Stimulated activated CD4-positive, alpha-beta T cell treated with anti-CD3 and anti-CD28 coated beads, Interleukin-1b, Interleukin-23, amount 100 ng/mL, for 48 hours (primary cell): ENCODE data around the gene ZER1.
A peak's percentile ranks its signal among the peaks of the same experiment; 100 is the strongest.
"Not testable (repeated sequence)": the region's sequence is repeated elsewhere in the genome, so short reads cannot be mapped to it uniquely, and the experiment has no call there.

Source experiments
- DNase-seq: peaks from one replicate; pipeline ENCODE4 v3.0.0-alpha.2; 2020

Gene ZER1

DNA sequence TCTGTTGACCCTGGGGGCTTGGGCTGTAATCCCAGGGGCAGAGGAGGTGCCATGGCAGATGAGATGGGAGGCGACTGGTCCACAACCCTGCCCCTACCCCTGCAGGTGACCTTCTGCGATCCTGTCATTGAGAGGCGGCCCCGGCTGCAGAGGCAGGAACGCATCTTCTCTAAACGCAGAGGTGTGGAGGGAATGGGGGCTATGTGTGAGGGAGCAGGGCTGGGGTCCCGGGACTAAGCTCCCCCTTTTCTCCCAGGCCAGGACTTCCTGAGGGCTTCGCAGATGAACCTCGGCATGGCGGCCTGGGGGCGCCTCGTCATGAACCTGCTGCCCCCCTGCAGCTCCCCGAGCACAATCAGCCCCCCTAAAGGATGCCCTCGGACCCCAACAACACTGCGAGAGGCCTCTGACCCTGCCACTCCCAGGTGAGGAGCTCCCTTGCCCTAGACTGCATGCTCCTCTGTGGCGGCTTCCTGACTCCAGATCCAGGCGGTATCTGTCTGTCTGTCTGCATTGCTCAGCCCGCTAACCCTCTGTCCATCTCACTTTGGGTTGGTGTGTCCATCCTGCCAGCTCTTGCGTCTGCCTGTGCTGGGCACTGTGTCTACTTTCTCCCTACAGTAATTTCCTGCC, 57.7 kb downstream of the ZER1 start:
- DNase-seq: no peak

DNA sequence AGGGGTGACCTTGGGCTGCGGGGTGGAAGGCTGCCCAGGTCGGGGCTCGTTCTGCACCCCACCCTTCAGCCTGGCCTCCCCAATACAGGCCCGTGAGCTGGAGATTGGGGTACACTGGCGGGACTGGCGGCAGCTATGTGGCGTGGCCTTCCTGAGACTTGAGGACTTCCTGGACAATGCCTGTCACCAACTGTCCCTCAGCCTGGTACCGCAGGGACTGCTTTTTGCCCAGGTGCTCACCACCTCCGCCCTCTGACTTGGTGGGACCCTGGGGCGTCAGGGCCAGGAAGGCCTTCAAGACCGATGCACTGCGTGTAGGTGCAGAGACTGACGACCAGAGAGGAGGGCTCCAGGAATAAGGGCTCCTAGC, 58.3 kb downstream of the ZER1 start:
- no peak for DNase-seq

DNA sequence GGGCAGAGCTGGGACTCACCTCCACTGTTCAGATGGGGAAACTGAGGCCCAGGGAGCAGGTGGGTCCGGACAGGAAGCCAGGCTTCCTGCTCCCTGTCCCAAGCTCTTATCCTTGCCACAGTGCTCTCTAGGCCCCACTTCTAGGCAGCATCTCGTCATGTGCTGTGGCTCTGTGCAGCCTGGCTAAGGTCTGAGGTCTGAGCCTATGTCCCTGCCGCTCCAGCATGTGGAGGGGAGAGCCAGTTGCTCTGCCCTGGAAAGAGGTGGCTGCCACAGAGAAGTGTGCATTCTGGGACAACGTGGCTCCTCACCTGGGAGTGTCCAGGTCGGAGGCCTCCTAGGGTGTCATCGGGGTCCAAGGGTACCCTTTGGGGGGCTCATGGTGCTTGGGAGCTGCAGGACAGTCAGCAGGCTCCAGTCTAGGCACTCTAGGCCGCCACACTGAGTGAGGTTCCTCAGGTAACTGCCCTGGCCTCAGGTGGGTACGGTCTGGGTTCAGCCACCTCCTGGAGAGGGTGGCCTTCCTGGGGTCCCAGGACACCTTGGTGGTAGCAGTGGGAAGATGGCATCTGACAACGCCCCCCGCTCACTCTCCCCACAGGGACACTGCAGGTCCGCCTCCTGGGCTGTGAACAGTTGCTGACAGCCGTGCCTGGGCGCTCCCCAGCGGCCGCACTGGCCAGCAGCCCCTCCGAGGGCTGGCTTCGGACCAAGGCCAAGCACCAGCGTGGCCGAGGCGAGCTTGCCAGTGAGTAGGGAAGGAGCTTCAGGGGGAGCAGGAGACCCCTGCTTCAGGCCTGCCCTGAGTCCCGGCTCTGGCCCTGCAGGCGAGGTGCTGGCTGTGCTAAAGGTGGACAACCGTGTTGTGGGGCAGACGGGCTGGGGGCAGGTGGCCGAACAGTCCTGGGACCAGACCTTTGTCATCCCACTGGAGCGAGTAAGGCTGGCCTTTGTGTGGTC, 59.0 kb downstream of the ZER1 start:
- no peak for DNase-seq

DNA sequence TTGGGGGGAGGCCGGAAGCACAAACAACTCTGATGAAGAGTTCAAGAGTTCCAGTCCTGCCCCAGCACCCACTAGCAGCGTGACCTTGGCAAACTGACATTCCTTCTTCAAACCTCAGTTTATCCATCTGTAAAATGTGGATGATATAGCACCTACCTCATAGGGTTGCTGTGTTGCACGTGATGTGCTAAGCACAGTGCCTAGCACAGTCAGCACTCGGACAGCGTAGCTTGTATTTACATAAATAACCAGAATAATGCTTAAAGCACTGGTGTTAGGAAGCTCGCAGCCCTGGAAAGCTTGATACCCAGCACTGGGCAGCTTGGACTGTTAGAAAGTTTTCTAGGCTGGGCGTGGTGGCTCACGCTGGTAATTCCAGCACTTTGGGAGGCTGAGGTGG, 64.3 kb downstream of the ZER1 start:
- no peak for DNase-seq

DNA sequence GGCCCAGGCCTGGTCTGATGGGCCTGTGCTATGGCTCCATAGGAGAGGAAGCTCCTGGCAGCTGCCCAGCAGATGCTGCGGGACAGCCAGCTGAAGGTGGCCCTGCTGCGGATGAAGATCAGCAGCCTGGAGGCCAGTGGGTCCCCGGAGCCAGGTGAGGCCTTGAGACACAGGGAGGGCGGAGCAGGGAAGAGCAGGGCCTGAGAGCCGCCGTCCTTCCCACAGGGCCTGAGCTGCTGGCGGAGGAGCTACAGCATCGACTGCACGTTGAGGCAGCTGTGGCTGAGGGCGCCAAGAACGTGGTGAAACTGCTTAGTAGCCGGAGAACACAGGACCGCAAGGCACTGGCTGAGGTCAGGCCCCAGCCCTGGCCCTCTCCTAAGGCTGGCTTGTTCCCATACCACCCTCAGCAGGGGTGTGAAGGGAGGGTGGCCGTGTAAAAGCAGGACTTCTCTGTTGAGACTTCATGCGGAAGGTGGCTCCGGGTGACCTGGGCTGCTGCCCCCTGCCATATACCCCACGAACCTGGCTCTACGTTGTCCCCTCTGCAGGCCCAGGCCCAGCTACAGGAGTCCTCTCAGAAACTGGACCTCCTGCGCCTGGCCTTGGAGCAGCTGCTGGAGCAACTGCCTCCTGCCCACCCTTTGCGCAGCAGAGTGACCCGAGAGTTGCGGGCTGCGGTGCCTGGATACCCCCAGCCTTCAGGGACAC, 64.9 kb downstream of the ZER1 start:
- DNase-seq: no peak

DNA sequence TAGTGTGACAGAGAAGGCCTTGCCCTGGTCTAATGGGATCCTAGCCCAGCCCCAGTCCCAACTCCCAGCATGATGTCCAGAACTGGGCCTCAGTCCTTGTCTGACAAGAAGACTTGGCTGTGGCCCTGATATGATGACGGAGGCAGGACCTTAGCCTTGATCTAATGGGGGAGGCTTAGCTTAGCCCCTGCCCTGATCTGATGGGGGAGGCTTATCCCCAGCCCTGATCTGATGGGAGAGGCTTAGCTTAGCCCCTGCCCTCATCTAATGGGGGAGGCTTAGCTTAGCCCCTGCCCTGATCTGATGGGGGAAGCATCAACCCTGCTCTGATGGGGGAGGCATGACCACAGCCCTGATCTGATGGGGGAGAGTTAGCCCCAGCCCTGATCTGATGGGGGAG, 65.7 kb downstream of the ZER1 start:
- no peak for DNase-seq

DNA sequence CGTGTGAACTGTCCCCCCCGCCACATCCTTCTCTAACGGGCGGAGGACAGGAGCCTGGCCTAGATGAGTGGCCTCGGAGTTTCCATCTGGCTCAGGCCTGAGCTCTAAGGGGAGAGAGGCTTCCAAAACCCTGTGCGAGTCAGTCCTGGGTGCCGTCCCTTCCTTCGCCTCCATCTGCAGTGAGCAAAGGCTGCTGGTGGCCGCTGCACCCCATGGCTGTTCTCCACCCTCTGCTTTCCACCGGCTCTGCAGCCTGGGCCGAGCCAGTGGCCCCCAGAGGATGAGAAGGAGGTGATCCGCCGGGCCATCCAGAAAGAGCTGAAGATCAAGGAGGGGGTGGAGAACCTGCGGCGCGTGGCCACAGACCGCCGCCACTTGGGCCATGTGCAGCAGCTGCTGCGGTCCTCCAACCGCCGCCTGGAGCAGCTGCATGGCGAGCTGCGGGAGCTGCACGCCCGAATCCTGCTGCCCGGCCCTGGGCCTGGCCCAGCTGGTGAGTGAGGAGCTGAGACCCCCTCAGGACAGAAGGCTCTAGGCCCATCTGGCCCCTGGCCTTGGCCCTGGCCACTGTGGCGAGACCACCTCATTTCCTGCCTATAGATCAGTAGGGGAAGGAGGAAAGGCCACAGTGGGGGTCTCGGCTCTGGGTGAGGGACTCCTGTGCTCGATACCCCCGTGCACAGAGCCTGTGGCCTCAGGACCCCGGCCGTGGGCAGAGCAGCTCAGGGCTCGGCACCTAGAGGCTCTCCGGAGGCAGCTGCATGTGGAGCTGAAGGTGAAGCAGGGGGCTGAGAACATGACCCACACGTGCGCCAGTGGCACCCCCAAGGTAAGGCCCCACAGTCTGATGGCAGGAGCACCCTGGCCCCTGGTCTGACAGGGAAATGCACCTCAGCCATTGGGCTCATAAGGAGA, 66.4 kb downstream of the ZER1 start:
- DNase-seq: no peak

DNA sequence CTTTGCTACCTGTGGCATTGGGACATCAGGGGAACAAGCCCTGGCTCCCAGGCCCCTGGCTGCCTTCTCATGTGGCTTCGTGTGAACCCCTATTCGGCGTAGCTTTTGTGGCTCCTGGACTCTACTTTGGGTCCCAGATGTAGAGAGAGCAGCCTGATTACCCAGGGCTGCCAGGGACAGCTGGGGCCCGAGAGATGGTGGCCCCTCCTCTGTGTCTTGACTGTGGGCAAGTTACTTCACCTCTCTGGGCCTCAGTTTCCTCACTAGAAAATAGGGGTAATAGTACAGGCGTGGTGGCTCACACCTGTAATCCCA, 67.4 kb downstream of the ZER1 start:
- no peak for DNase-seq

DNA sequence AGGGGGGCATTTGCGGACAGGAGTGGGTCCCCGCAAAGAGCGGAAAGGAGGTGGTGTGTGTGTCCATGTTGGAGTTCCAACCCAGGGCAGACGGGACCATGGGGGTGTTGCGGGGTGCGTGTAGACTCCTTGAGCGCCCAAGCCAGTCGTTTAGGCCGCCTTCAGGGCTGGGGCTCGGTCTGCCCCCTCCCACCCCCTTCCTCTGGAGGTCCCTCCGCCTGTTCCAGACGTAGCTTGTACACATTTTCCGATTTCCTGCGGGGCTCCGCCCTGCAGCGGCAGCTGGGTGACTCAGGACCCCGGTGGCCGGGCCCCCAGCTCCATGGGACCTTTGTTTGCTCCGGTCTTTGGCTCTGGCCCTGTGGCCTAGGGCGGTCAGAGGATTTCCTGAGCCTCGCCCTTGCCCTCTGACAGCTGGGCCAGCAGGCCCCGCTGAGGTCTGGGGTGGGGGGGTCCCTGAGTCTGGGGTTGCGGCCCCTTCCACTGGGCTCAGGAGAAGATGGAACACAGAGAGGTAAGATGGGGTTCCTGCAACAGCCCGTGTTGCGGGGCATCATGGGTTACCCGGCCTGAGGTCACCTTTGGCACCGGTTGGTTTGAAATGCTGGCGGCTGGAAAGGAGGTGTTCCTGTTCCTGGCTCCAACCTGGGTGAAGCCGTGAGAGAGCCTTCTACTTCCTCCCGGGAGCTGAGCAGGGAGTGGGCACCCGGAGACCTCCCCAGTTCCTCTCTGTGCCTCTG, 67.9 kb downstream of the ZER1 start:
- DNase-seq: no peak

DNA sequence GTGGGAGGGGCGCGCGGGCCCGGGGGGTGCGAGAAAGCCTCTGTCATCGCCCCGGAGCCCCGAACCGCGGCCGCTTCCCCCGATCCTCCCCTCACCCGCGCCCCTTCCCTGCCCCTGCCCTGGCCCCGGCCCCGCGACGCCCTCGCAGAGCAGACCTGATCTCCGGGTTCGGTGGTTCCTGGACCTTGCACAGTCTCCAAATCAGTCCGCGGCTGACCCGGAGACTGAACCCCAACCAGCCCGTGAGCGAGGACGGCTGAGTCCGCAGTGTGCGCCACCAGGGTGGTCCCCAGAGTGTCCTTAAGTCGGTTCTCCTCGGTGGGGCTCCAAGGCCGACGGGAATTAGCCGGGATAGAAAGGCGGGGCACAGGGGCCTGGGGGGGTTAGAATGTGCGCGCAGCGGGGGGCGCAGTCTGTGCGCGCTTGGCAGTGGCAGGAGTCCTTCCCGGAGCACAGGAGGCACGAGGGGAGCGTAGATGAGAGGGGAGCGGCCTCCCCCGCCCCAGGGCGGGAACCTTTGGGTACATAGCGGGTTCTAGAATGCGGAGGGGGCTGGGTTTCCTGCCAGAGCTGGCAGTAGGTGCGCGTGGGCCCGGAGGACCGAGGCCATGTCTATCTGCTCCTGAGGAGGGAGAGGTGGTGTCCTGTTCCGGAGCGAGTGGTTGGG, 68.6 kb downstream of the ZER1 start:
- peak; percentile 34 for DNase-seq

DNA sequence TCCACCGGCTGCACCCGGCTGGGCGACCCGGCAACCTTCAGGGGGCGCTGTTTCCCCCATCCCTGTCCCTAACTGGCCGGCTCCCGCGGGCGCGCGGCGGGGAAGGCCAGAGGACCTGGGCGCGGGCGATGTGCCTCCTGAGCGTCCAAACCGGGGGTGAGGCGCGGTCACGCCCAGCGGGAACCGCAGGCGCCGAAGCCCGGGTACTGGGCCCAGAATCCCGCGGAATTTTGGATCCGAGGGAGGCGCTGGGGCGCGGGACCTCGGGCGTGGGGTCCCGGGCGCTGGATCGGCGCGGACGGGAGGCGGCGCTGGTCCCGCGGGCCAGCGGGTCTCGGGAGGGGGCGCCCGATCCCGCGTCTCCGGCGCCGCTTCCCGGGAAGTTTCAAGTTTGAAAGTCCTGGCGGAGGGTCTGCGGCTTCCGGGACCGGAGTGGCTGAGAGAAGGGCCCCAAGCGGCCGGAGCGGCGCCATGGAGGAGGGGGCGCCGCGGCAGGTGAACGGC, 69.2 kb downstream of the ZER1 start, which contains the start of gene PKN3:
Gene PKN3 (plus strand): TSS at position 59 of the 504 bp plus-strand sequence. CDS start 413 bp downstream, at position 472.
- DNase-seq: peak; percentile 85

DNA sequence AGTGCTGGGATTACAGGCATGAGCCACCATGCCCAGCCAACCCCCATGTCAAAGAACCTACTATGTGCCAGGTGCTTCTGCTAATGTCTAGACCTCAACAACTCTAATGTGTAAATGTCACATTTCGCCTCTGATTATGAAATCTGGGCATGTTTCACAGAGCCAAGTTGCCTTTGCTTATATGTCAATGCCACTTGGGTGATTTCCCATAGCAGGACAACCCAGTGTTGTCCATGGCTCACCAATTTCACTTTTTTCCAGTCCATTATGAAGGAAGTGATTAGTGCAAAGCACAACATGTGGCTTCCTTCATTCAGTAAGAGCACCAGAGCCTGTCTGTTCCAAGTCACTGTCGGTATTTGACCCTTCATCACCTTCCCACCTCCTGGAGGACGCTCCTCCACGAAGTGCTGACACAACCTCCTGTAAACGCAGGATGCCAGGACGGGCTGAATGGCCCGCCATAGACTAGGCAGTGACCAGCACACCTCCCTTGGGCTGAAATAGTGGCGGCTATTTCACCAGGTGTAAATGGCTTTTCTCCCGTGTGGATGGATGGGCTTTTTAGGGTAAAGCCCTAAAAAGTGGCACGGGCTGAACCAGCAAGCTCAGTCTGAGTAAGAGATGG, 70.4 kb downstream of the ZER1 start:
- DNase-seq: no peak

DNA sequence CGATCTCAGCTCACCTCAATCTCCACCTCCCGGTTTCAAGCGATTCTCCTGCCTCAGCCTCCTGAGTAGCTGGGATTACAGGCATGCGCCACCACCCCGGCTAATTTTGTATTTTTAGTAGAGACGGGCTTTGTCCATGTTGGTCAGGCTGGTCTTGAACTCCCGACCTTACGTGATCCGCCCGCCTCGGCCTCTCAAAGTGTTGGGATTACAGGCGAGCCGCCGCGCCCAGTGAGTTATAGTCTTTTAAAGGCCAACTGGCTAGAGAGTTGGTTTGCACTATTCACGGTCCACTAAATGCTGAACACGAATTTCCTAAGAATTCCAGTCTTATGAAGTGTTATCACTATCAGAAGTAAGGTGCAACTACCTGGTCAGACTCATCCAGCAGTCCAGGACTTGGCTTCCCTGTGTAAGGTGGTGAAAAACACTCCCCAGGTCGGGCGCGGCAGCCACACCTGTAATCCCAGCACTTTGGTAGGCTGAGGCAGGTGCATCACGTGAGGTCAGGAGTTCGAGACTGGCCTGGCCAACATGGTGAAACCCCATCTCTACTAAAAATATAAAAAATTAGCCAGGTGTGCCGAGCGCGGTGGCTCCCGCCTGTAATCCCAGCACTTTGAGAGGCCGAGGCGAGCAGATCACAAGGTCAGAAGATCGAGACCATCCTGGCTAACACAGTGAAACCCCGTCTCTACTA, 72.5 kb downstream of the ZER1 start:
- DNase-seq: not testable (repeated sequence)

DNA sequence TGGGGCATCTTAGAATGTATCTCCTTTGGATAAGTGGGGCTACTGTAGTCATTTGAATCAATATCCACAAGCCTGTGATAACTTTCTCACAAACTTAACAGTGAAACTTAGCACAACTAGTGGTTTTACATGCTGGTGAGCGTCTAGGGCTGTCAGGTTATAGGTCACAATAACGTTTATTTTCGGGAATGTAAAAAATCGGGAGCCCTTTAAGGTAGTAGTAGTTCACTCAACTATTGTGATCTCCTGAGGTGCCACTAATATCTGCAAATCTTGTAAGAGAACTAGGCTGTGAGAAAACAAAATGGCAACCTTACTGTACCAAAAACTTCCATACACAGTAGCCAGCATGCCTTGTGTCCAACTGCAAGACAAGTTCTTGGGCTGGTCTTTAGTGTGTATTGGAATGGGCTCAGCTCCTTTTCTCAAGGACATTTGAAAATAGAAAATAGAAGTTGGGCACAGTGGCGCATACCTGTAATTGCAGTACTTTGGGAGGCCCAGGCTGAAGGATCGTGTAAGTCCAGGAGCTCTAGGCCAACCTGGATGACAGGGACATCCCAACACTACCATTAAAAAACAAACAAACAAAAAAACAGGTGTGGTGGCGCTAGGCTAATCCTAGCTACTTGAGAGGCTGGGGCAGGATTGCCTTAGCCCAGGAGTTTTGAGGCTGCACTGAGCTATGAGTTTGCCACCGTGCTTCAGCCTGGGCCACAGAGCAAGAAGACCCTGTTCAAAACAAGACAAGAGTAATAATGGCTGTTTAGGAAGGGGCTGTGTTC, 74.6 kb downstream of the ZER1 start:
- DNase-seq: no peak

DNA sequence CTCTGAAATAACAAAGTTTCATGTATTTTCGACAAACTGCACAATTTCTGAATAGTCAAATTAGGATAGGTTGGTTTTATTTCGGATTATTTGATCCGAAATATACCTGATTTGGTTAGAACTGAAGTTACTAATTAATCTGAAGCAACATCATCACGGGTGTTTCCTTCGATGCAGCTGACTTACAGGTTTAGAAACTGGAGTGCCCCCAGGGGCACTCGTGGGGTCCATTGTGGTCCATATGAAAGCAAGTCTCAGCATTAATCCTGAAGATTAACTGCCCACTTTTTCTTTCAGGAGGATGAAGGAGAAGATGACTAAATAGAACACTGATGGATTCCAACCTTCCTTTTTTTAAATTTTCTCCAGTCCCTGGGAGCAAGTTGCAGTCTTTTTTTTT, 77.4 kb downstream of the ZER1 start:
- DNase-seq: no peak

DNA sequence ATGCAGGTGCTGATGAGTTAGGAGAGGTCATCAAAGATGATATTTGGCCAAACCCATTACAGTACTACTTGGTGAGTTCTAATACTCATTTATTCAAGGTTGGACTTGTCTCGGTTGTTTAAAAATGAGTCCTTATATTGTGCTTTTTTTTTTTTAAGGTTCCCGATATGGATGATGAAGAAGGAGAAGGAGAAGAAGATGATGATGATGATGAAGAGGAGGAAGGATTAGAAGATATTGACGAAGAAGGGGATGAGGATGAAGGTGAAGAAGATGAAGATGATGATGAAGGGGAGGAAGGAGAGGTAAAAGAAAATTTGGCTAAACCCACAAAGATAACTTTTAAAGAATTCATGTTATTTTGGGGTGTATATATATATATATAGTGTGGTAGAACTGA, 78.0 kb downstream of the ZER1 start:
- DNase-seq: not testable (repeated sequence)

DNA sequence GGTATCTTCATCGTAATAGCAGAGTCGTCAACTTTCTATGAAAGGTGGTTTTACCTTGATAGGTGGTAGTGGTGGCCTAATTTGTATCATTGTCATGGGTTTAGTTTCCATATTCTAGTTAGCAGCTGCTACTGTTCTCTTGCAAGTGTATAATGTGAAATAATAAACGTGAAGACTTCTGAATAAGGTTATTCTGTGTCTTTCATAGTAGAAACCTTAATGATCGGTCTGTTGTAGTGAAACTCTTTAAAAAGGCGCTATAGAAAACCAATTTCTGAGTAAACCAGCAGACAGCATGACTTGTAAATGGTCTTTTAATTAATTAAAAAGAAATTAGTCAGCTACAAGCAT, 81.1 kb downstream of the ZER1 start:
- no peak for DNase-seq

DNA sequence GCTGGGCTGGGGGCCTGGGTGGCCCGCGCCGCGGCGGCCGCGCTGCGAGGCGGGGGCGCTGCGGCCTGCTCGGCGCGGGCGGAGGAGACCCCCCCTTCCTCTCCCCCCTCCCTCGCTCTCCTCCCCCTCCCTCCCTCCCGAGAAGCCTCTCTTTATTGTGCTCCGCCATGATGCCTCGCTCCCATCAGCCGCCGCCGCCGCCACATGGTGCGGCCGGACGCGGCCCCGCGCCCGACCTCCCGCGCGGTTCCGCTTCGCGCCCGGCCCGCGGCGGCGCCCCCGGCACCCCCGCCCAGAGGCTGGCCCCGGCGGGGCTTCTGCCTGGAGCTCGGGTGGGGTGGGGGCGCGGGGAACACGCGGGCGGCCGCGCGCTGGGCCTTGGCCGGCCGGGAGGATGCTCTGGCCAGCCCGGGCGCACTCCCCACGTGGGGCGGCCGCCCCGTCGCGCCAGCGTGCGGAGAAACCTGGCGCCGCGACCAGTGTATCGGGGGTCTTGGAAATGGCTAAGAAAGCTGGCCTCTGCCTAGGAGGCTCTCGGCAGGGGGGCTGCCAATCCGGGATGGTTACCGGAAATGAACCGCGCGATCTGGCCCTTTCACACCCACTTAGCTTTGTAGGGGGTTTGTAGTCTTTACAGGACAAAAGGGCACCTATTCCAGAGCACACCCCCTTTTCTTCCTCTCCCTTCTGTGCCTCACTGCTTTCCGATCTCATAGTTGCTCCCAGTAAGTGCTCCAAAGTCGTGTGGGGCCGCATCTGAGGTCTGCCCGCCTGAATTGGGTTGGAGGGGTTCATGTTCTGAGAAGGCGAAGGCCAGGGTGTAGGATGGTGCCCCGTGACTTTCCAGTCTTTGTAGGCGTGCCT, 81.7 kb downstream of the ZER1 start:
- peak; percentile 40 for DNase-seq
